Measurements from ENCODE around the gene FAM3B. TPM values are rescaled to one million over a fixed set of nuclear protein-coding genes. Genes with fewer than 3 reads are reported as not detected.

FAM3B gene
- total and polyA plus RNA-seq, 2 experiments from 2014 or later = 2.5 to 3.6 TPM

DNA sequence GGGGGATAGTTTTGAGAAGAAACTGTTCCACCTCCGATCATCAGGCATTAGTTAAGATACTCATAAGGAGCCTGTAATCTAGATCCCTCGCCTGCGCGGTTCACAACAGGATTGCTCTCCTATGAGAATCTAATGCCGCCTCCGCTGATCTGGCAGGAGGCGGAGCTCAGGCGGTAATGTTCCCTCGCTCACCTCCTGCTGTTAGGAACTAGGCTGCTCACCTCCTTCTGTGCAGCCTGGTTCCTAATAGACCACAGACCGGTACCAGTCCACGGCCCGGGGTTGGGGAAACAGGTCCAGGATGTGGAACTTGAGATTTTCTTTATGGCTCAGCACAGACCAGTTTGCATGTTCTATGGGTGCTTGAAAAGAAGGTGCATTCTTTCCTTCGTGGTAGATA is 27.2 kb upstream of the FAM3B start:
- Mint-ChIP-seq H3K9me3 (peaks cover 26% of the 10 kb centered on the region), H3K4me3 (no peak overlapping the region), H3K4me1 (peaks cover 3% of the 10 kb centered on the region; the same call in 2 of the 3 replicates), H3K27ac (no peak overlapping the region), H3K36me3 (ENCODE audit: low read depth) (peaks cover 3% of the 10 kb centered on the region; the same call in 2 of the 3 replicates), H3K27me3 (ENCODE audit: insufficient read depth, low read depth, poor library complexity) (peaks cover 8% of the 10 kb centered on the region)
- Histone ChIP-seq H2AFZ (no peak overlapping the region), H4K20me1 (replicated peaks; ENCODE audit: insufficient read depth) (no peaks in the 10 kb centered on the region), H3K4me3 (no peak overlapping the region), H3K36me3 (ENCODE audit: insufficient read depth) (no peaks in the 10 kb centered on the region; the same call in 1 of the 2 replicates), H3K27ac (ENCODE audit: low read depth) (no peak overlapping the region), H3K27me3 (ENCODE audit: insufficient read depth) (no peaks in the 10 kb centered on the region), H3F3A (replicated peaks; ENCODE audit: low read depth) (no peaks in the 10 kb centered on the region), H3K4me1 (ENCODE audit: insufficient read depth) (no peaks in the 10 kb centered on the region), H3K9me2 (ENCODE audit: insufficient read depth) (no peaks in the 10 kb centered on the region), H3K4me2 (no peak overlapping the region), H3K79me2 (replicated peaks; ENCODE audit: insufficient read depth) (no peaks in the 10 kb centered on the region)
- peak; percentile 92 for ATAC-seq
- TF ChIP-seq ZNF462 (CRISPR knock-in tag; IDR thresholded peaks at IDR 0.05) (no peak), CREB1 (CRISPR knock-in tag; IDR thresholded peaks at IDR 0.05; ENCODE audit: low read depth) (no peak), NANOG (IDR thresholded peaks at IDR 0.05; ENCODE audit: borderline replicate concordance) (no peak), POLR2AphosphoS5 (IDR thresholded peaks at IDR 0.05; ENCODE audit: low read depth) (no peak), ETS1 (IDR thresholded peaks at IDR 0.05) (no peak), ZNF114 (CRISPR knock-in tag; IDR thresholded peaks at IDR 0.05) (no peak), EZH2phosphoT487 (IDR thresholded peaks at IDR 0.05; ENCODE audit: unreplicated experiment) (no peak), EZH2 (IDR thresholded peaks at IDR 0.05; ENCODE audit: low read depth, unreplicated experiment) (no peak), STAT1 (IDR thresholded peaks at IDR 0.05; ENCODE audit: unreplicated experiment) (no peak), CTCF (conservative IDR thresholded peaks at IDR 0.05; ENCODE audit: low read depth in 2 of 2) (no peak), JUNB (IDR thresholded peaks at IDR 0.05; ENCODE audit: unreplicated experiment) (no peak), ZNF331 (CRISPR knock-in tag; IDR thresholded peaks at IDR 0.05; ENCODE audit: low read depth) (no peak)
- TF ChIP-seq, protein P1, sequence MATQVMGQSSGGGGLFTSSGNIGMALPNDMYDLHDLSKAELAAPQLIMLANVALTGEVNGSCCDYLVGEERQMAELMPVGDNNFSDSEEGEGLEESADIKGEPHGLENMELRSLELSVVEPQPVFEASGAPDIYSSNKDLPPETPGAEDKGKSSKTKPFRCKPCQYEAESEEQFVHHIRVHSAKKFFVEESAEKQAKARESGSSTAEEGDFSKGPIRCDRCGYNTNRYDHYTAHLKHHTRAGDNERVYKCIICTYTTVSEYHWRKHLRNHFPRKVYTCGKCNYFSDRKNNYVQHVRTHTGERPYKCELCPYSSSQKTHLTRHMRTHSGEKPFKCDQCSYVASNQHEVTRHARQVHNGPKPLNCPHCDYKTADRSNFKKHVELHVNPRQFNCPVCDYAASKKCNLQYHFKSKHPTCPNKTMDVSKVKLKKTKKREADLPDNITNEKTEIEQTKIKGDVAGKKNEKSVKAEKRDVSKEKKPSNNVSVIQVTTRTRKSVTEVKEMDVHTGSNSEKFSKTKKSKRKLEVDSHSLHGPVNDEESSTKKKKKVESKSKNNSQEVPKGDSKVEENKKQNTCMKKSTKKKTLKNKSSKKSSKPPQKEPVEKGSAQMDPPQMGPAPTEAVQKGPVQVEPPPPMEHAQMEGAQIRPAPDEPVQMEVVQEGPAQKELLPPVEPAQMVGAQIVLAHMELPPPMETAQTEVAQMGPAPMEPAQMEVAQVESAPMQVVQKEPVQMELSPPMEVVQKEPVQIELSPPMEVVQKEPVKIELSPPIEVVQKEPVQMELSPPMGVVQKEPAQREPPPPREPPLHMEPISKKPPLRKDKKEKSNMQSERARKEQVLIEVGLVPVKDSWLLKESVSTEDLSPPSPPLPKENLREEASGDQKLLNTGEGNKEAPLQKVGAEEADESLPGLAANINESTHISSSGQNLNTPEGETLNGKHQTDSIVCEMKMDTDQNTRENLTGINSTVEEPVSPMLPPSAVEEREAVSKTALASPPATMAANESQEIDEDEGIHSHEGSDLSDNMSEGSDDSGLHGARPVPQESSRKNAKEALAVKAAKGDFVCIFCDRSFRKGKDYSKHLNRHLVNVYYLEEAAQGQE (IDR thresholded peaks at IDR 0.05; ENCODE audit: unreplicated experiment) = no peak
- DNase-seq (ENCODE audit: low spot score) = peak; percentile 63

Data from GM23338 (cell line).